Hepatic stellate cell (primary cell): ENCODE data around the gene COL5A1.
A peak's percentile ranks its signal among the peaks of the same experiment; 100 is the strongest.

ENCODE experiments used
- DNase-seq: peaks from one replicate; pipeline ENCODE4 v3.0.0; 2011; ENCODE audit warnings: low spot score

The COL5A1 gene

GRCh38 chr9:134728801-134729495 lies 87.3 kb downstream of the COL5A1 start:
- no peak for DNase-seq

- no peak for DNase-seq
Observed at GRCh38 chr9:134730011-134730760, 88.6 kb downstream of the COL5A1 start.

GRCh38 chr9:134730761-134731496 lies 89.3 kb downstream of the COL5A1 start:
- DNase-seq, result no peak

GRCh38 chr9:134731497-134732391 lies 90.1 kb downstream of the COL5A1 start:
- no peak for DNase-seq

- DNase-seq, result no peak
Observed at GRCh38 chr9:134732392-134733110, 90.9 kb downstream of the COL5A1 start.

- DNase-seq, result no peak
Observed at GRCh38 chr9:134733480-134734232, 92.1 kb downstream of the COL5A1 start.

GRCh38 chr9:134734270-134734669 lies 92.7 kb downstream of the COL5A1 start:
- DNase-seq, result peak; percentile 38

GRCh38 chr9:134735441-134736175 lies 94.0 kb downstream of the COL5A1 start:
- DNase-seq, result no peak

- no peak for DNase-seq
Observed at GRCh38 chr9:134736791-134737497, 95.3 kb downstream of the COL5A1 start.

- DNase-seq, result no peak
Observed at GRCh38 chr9:134737842-134738580, 96.4 kb downstream of the COL5A1 start.

GRCh38 chr9:134738869-134739659 lies 97.5 kb downstream of the COL5A1 start:
- peak; percentile 83 for DNase-seq

GRCh38 chr9:134739660-134739968 lies 98.0 kb downstream of the COL5A1 start:
- no peak for DNase-seq

- no peak for DNase-seq
Observed at GRCh38 chr9:134740071-134740470, 98.5 kb downstream of the COL5A1 start.

GRCh38 chr9:134741846-134742245 lies 100.2 kb downstream of the COL5A1 start:
- no peak for DNase-seq

GRCh38 chr9:134742822-134743535 lies 101.4 kb downstream of the COL5A1 start:
- no peak for DNase-seq

GRCh38 chr9:134743853-134744252 lies 102.2 kb downstream of the COL5A1 start:
- no peak for DNase-seq
